NCI-H1105 treated with DMSO at 0.1 percent for 48 hours (cell line): ENCODE results near the gene FAM167B.
A peak's percentile ranks its signal among the peaks of the same experiment; 100 is the strongest.
"Not testable (repeated sequence)": the region's sequence is repeated elsewhere in the genome, so short reads cannot be mapped to it uniquely, and the experiment has no call there.

ENCODE experiments used
- DNase-seq: peaks from one replicate; lab custom pipeline; 2025; lab: John Stamatoyannopoulos, UW

FAM167B gene

GRCh38 chr1:32263236-32263593 lies 16.2 kb downstream of the FAM167B start:
- not testable (repeated sequence) for DNase-seq

GRCh38 chr1:32263744-32264143 lies 16.7 kb downstream of the FAM167B start:
- no peak for DNase-seq

GRCh38 chr1:32265846-32266245 lies 18.8 kb downstream of the FAM167B start:
- no peak for DNase-seq

GRCh38 chr1:32266921-32267591 lies 20.0 kb downstream of the FAM167B start:
- DNase-seq, result no peak

- DNase-seq, result no peak
Observed at GRCh38 chr1:32269744-32270143, 22.7 kb downstream of the FAM167B start.

GRCh38 chr1:32272557-32273390 lies 25.8 kb downstream of the FAM167B start:
- DNase-seq, result no peak

GRCh38 chr1:32273391-32274208 lies 26.6 kb downstream of the FAM167B start:
- DNase-seq, result peak; percentile 50

- DNase-seq, result no peak
Observed at GRCh38 chr1:32274646-32275340, 27.8 kb downstream of the FAM167B start.

- DNase-seq, result no peak
Observed at GRCh38 chr1:32275424-32275823, 28.4 kb downstream of the FAM167B start.

GRCh38 chr1:32276032-32276782 lies 29.2 kb downstream of the FAM167B start:
- DNase-seq, result no peak

GRCh38 chr1:32284777-32285176 lies 37.8 kb downstream of the FAM167B start:
- not testable (repeated sequence) for DNase-seq

- no peak for DNase-seq
Observed at GRCh38 chr1:32285658-32286057, 38.6 kb downstream of the FAM167B start.

GRCh38 chr1:32286763-32287162 lies 39.7 kb downstream of the FAM167B start:
- DNase-seq, result no peak

- DNase-seq, result no peak
Observed at GRCh38 chr1:32289256-32289655, 42.2 kb downstream of the FAM167B start.

GRCh38 chr1:32291145-32291707 lies 44.2 kb downstream of the FAM167B start:
- no peak for DNase-seq

- peak; percentile 94 for DNase-seq
Observed at GRCh38 chr1:32291708-32292538, 44.9 kb downstream of the FAM167B start, which contains the start of gene HDAC1. TSS of gene HDAC1 (plus strand) at chr1:32292083. CDS start at chr1:32292170, 87 bp downstream.

GRCh38 chr1:32298211-32298610 lies 51.2 kb downstream of the FAM167B start:
- DNase-seq, result not testable (repeated sequence)
